Pons (tissue), 1 donor: ENCODE results near the gene TMEM175.
"Not testable (repeated sequence)": the region's sequence is repeated elsewhere in the genome, so short reads cannot be mapped to it uniquely, and the experiment has no call there.

ENCODE experiments used
- DNase-seq: peaks from one replicate; pipeline ENCODE4 v3.0.0-alpha.2; 2016; ENCODE audit warnings: low spot score

Gene TMEM175

DNA sequence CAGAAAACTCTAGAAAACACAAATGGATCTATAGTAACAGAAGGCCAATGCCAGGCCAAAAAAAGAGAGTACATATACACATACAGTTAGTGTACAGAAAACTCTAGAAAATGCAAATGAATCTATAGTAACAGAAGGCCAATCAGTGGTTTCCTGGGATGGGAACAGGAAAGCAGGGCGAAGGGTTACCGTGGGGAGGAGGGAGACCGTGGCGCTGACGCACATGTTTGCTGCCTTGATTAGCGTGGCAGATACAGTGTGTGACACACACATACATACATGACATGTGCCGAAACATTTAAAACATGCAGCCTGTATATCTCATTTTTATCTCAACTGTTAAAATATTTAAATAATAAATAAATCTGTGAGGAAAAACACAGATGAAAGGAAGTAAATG lies 14.8 kb upstream of the TMEM175 start:
- DNase-seq, result no peak

GRCh38 chr4:917992-918391 lies 14.3 kb upstream of the TMEM175 start:
- DNase-seq, result no peak

GRCh38 chr4:918591-918990 lies 13.7 kb upstream of the TMEM175 start:
- DNase-seq, result not testable (repeated sequence)

DNA sequence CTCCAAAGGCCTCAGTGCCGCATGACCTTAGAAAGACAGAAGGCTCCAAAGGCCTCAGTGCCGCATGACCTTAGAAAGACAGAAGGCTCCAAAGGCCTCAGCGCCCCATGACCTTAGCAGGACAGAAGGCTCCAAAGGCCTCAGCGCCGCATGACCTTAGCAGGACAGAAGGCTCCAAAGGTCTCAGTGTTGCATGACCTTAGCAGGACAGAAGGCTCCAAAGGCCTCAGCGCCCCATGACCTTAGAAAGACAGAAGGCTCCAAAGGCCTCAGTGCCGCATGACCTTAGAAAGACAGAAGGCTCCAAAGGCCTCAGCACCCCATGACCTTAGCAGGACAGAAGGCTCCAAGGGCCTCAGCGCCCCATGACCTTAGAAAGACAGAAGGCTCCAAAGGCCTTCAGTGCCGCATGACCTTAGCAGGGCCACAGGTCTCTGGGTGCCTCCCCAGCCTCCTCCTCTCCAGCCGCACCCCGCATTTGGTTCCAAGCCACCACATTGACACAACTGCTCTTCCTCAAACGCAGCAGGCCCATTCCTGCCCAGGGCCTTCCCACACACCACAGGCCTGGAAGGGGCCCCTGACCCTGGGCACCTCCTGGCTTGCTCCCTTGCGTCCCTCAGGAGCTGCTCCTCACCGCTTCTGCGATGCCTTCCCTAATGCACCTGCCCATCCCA lies 13.1 kb upstream of the TMEM175 start:
- DNase-seq, result not testable (repeated sequence)

- DNase-seq, result no peak
These were observed 10.4 kb upstream of the TMEM175 start for GRCh38 chr4:921830-922331.

- DNase-seq, result no peak
These were observed 7.9 kb upstream of the TMEM175 start for GRCh38 chr4:924107-925096.

GRCh38 chr4:925171-925570 lies 7.1 kb upstream of the TMEM175 start:
- no peak for DNase-seq

DNA sequence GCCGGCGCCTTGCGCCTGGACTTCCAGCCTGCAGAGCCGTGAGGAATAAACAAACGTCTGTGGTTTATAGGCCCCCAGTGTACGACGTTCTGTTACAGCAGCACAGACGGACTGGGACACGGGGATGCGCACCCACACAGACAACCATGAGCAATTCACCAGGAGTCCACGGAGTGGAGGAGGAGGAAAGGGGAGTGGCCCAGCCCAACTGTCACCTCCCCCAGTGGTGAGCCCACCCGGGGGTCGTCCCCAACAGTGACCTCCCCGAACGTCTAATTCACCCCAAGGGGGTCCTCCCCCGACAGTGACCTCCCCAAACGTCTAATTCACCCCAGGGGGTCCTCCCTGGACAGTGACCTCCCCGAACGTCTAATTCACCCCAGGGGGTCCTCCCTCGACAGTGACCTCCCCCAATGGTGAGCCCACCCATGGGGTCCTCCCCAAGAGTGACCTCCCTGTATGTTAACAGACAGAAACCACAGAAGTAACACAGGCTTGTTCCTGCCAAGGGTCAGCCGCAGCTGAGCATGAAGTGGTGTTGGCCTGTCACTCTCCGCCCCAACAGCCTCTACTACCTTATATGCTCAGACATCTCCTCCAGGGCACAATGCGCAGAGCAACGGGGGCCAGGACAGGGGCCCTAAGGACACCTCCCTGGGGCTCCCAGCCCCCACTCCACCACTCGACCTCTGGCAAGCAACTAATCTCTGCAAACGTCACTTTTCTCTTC lies 6.3 kb upstream of the TMEM175 start:
- DNase-seq, result no peak

DNA sequence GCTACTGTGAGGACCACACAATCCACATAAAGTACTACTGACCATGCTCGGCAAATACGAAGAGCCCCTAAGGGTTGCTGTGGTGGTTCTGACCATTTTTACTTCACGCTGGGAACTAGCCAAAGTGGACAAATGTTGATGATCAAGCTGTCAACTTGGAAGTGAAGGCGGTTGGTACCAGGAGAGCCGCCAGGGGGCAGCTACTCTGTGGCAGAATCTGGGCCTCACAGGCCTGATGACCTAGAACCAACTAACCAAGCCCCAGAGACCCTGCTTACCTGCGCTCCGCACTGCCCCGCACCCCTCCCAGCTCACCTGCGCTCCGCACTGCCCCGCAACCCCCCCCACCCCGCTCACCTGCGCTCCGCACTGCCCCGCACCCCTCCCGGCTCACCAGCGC lies 5.7 kb upstream of the TMEM175 start:
- DNase-seq, result no peak

DNA sequence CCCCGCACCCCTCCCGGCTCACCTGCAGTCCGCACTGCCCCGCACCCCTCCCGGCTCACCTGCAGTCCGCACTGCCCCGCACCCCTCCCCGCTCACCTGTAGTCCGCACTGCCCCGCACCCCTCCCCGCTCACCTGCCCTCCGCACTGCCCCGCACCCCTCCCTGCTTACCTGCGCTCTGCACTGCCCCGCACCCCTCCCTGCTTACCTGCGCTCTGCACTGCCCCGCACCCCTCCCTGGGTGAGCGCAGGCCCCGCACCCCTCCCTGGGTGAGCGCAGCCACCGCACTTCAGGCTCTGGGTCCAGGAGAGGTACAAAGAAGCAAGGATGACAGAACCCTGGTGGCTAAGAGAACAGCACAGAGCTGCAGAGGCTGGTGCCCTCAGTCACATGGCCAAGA lies 4.7 kb upstream of the TMEM175 start:
- not testable (repeated sequence) for DNase-seq

- no peak for DNase-seq
These were observed 3.0 kb upstream of the TMEM175 start for GRCh38 chr4:929096-929765.

DNA sequence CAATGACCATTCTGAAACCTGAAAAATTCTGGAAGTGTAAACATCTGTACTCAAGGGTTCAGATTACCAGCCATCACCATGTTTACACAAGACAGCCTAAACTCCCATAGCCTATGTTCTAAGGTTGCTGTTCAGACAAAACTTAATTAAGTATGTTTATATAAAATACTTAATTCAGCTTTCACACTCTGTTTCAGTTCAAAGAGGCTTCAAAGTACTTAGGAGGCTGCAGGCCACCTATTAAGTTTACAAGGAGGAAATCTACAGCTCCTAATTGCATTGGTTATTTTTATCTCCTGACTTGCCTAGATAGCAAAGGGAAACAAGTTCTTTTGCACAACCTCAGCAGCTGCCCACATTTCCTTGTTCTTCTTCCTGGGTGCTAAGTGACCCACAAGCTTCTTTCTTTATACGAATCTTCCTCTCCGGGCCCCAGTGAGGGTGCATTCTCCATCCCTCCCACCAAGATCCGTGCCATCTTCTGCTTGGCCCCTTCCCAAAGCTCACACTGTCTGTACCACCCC lies 2.2 kb upstream of the TMEM175 start:
- DNase-seq, result peak; percentile 49

GRCh38 chr4:930827-931193 lies 1.4 kb upstream of the TMEM175 start:
- DNase-seq, result no peak

DNA sequence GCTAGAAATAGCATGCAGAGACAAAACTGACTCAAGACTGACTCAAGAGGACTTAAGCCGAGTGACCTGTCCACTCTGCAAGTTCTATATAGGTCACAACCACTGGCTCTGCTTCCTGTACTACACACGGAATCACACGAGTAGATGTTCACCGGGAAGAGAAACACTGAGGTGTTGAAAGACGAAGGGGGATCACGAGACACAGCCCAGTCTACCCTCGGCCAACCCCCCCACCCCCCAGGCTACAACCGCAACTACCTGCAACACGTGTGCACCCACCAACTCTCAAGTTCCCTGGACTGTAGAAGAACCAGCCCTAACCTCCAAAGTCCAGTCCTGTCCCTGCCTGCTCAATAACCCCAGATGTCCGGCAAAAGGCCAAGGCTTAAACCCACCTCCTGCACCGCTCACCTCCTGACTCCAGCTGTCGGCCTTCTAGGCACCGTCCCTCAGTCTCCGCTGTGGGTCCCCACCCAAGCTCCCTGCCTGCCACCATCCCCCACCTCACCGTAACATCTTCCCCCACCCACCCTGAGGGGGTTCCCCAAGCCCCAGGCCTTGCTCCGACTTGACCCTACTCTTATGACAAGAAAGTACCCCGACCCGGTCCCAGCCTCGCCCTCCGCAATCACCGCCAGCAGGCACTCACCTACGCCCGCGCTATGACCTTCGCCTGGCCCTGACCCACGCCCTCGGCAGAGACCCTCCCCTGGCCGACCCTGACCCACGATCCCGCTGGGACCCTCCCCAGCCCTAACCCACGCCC lies 883 bp upstream of the TMEM175 start:
- no peak for DNase-seq

DNA sequence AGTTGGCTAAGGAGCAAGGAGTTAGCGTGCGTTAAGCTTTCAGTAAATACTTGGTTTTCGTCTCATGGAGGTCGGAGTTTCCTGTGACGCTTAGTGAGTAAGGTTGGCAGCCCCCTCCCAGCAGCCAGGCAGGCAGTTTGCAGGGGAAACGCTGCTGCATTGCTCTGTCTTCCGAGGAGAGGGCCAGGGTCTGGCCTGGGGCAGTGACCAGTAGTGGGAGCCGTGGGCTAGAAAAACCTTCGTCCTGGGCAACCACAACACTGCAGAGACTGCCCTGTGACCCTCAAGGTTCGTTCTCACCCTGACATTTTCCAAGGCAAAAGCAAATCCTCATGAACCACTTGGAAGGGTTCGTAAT lies 432 bp downstream of the TMEM175 start:
- no peak for DNase-seq

- not testable (repeated sequence) for DNase-seq
These were observed 7.2 kb downstream of the TMEM175 start for GRCh38 chr4:939508-939907.

GRCh38 chr4:945274-946102 lies 13.2 kb downstream of the TMEM175 start:
- no peak for DNase-seq

DNA sequence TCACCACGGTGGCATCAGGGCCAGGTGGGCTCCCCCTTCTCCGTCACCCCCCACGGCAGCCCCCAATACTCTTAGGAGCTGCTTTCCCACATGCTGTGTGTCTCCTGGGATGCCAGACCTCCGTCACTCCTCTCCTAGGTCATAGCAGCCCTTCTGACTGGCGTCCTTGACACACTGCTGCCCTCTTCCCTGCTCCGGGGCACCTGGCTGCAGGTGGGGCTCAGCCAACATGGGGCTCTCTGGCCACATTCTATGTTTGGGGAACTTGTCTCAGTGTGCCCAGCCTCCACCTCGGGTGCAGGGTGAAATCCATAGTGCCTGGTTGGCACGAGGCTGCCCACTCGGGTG lies 13.8 kb downstream of the TMEM175 start:
- DNase-seq, result no peak

DNA sequence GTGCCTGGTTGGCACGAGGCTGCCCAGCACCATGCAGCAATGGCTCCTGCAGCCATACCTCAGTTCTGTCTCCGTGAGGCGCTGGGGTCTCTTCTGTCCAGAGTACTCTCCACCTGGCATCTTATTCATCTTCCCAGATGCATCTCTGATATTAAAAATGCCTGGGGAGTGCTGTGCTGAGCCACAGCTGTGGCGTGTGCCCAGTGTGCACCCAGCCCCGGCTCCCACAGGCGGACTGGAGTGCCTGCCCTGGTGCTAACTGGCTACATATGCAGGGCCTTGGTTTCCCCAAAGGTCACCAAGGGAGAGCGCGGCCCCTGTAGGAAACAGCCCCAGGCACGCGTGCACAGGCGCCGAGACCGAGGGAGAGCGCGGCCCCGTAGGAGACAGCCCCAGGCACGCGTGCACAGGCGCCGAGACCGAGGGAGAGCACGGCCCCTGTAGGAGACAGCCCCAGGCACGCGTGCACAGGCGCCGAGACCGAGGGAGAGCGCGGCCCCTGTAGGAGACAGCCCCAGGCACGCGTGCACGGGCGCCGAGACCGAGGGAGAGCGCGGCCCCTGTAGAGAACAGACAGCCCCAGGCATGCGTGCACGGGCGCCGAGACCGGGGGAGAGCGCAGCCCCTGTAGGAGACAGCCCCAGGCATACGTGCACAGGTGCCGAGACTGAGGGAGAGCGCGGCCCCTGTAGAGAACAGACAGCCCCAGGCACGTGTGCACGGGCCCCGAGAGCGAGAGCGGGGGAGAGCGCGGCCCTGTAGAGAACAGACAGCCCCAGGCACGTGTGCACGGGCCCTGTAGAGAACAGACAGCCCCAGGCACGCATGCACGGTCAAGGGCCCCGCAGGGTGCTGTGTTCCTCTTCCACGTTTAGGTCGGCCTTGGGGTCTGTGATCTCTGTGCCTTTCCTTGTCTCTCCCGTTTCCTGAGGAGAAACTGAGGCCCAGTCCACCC lies 14.5 kb downstream of the TMEM175 start:
- DNase-seq, result no peak
